ENCODE measurements around the gene HMHB1. TPM values are rescaled to one million over a fixed set of nuclear protein-coding genes. Genes with fewer than 3 reads are reported as not detected.

HMHB1 gene
- total and polyA plus RNA-seq, 9 of the 15 experiments (the other 6 are each of a cell fraction or from before 2014, with no cell fraction given), result not detected

GRCh38 chr5:143807401-143807800 lies 4.6 kb upstream of the HMHB1 start:
- no peaks in the 10 kb centered on the region for H3K79me2 ChIP-seq (ENCODE audit: control insufficient read depth, insufficient read depth, low read length)
- intact Hi-C loops (cut with micrococcal nuclease) (no loop called here), in situ Hi-C loops (cut with MboI) (no loop called here)
- POLR2A ChIA-PET, result no interaction called here
- CTCF ChIA-PET (ENCODE audit: low intra/inter-chr PET ratio), result no interaction called here
- no peak for FAIRE-seq
- H3K4me3 ChIP-seq, result no peak overlapping the region
- no peak overlapping the region for H3K9ac ChIP-seq (ENCODE audit: insufficient read depth in 1 of 2, low read depth in 2 of 2, low read length in 2 of 2)
- peaks cover 1 to 7% of the 10 kb centered on the region in 2 experiments; a peak in 3 of 5 replicates for H3K27me3 ChIP-seq (ENCODE audit: control insufficient read depth in 2 of 2, insufficient read depth in 2 of 2, low read length in 2 of 2)
- H4K20me1 ChIP-seq (replicated peaks; ENCODE audit: control insufficient read depth, insufficient read depth, low read length), result no peaks in the 10 kb centered on the region
- no peaks in the 10 kb centered on the region for H3K9me3 ChIP-seq (replicated peaks; ENCODE audit: control insufficient read depth, insufficient read depth, low read depth, low read length)
- no peak overlapping the region for H3K4me2 ChIP-seq (ENCODE audit: insufficient read depth, low read length)
- H3K4me1 ChIP-seq (replicated peaks in 1 of 2; ENCODE audit: control insufficient read depth in 2 of 2, insufficient read depth in 2 of 2, low read length in 2 of 2), result no peaks in the 10 kb centered on the region
- H3K9me1 ChIP-seq (ENCODE audit: control insufficient read depth, insufficient read depth, low read length), result no peaks in the 10 kb centered on the region
- BruUV-seq (replicated peaks), result no TSS peak
- ATAC-seq, result no peak
- no peak for DNase-seq (ENCODE audit: extremely low read depth in 1 of 4, low spot score in 3 of 4)
- 0% methylated on average over 1 of the region's 1 CpG for WGBS (ENCODE audit: insufficient coverage, low coverage, missing lambda C conversion rate)
- TF ChIP-seq FOXP1 (CRISPR knock-in tag; IDR thresholded peaks at IDR 0.05), result no peak
- TF ChIP-seq FOS (IDR thresholded peaks at IDR 0.05; ENCODE audit: extremely low read depth, insufficient read length), result no peak
- TF ChIP-seq ZNF253 (CRISPR knock-in tag; conservative IDR thresholded peaks at IDR 0.05), result no peak
- TF ChIP-seq NFE2 (IDR thresholded peaks at IDR 0.05; ENCODE audit: low read depth), result no peak
- TF ChIP-seq C11orf30 (IDR thresholded peaks at IDR 0.05; ENCODE audit: low read depth), result no peak
- no peak for TF ChIP-seq KLF13 (tag; IDR thresholded peaks at IDR 0.05; ENCODE audit: borderline replicate concordance, low read depth)
- no peak for TF ChIP-seq GABPB1 (CRISPR knock-in tag; IDR thresholded peaks at IDR 0.05)
- TF ChIP-seq, protein P1, sequence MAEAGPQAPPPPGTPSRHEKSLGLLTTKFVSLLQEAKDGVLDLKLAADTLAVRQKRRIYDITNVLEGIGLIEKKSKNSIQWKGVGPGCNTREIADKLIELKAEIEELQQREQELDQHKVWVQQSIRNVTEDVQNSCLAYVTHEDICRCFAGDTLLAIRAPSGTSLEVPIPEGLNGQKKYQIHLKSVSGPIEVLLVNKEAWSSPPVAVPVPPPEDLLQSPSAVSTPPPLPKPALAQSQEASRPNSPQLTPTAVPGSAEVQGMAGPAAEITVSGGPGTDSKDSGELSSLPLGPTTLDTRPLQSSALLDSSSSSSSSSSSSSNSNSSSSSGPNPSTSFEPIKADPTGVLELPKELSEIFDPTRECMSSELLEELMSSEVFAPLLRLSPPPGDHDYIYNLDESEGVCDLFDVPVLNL (CRISPR knock-in tag; IDR thresholded peaks at IDR 0.05; ENCODE audit: low read depth), result no peak
- no peak for TF ChIP-seq RAD51 (IDR thresholded peaks at IDR 0.05; ENCODE audit: borderline replicate concordance, low read depth)
- TF ChIP-seq U2AF1 (optimal IDR thresholded peaks at IDR 0.05; ENCODE audit: low read depth, low read length), result no peak
- TF ChIP-seq, protein P2, sequence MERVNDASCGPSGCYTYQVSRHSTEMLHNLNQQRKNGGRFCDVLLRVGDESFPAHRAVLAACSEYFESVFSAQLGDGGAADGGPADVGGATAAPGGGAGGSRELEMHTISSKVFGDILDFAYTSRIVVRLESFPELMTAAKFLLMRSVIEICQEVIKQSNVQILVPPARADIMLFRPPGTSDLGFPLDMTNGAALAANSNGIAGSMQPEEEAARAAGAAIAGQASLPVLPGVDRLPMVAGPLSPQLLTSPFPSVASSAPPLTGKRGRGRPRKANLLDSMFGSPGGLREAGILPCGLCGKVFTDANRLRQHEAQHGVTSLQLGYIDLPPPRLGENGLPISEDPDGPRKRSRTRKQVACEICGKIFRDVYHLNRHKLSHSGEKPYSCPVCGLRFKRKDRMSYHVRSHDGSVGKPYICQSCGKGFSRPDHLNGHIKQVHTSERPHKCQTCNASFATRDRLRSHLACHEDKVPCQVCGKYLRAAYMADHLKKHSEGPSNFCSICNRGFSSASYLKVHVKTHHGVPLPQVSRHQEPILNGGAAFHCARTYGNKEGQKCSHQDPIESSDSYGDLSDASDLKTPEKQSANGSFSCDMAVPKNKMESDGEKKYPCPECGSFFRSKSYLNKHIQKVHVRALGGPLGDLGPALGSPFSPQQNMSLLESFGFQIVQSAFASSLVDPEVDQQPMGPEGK (CRISPR knock-in tag; IDR thresholded peaks at IDR 0.05; ENCODE audit: borderline replicate concordance), result no peak
- TF ChIP-seq CHD4 (IDR thresholded peaks at IDR 0.05; ENCODE audit: insufficient read depth, insufficient replicate concordance, low read depth, low read length, poor library complexity, severe bottlenecking), result no peak
- TF ChIP-seq MED1 (CRISPR knock-in tag; IDR thresholded peaks at IDR 0.05; ENCODE audit: borderline replicate concordance), result no peak
- TF ChIP-seq ZNF41 (CRISPR knock-in tag; conservative IDR thresholded peaks at IDR 0.05), result no peak
- no peak for TF ChIP-seq PRMT5 (CRISPR knock-in tag; IDR thresholded peaks at IDR 0.05)
- no peak for TF ChIP-seq IRF9 (tag; IDR thresholded peaks at IDR 0.05)
- H2AFZ ChIP-seq (ENCODE audit: low read depth, low read length), result no peak overlapping the region
- H3K36me3 ChIP-seq (ENCODE audit: control insufficient read depth, insufficient read depth, low read length), result no peaks in the 10 kb centered on the region
- no peak overlapping the region for H3K27ac ChIP-seq (ENCODE audit: extremely low read depth, low read depth, low read length)

All from K562 (cell line).